ENCODE measurements around the gene MXI1.
"Not testable (repeated sequence)": the region's sequence is repeated elsewhere in the genome, so short reads cannot be mapped to it uniquely, and the experiment has no call there.

Gene MXI1

GRCh38 chr10:110200503-110200902, 6.9 kb upstream of the MXI1 start:
- in situ Hi-C loops (cut with HindIII; ENCODE audit: low sequenced_read_pairs): no loop called here
- DNase-seq (ENCODE audit: low read depth): no peak
- no peak overlapping the region for H3K4me3 ChIP-seq (ENCODE audit: low read depth, low read length)

GRCh38 chr10:110201046-110201445, 6.4 kb upstream of the MXI1 start:
- DNase-seq (ENCODE audit: low read depth); H3K4me3 ChIP-seq (ENCODE audit: low read depth, low read length); in situ Hi-C loops (cut with HindIII; ENCODE audit: low sequenced_read_pairs): not testable (repeated sequence)

More at GRCh38 chr10:110200503-110200902, 6.9 kb upstream of the MXI1 start:
- TF ChIP-seq CTCF (IDR thresholded peaks at IDR 0.05; ENCODE audit: low read depth, low read length, missing control alignments): no peak

- no peak for DNase-seq (ENCODE audit: low read depth)
- in situ Hi-C loops (cut with HindIII; ENCODE audit: low sequenced_read_pairs): no loop called here
- no peak for TF ChIP-seq CTCF (IDR thresholded peaks at IDR 0.05; ENCODE audit: low read depth, low read length, missing control alignments)
- no peak overlapping the region for H3K4me3 ChIP-seq (ENCODE audit: low read depth, low read length)
Measured at GRCh38 chr10:110203500-110204455, 3.6 kb upstream of the MXI1 start.

GRCh38 chr10:110205051-110205675, 2.2 kb upstream of the MXI1 start:
- no peak overlapping the region for H3K4me3 ChIP-seq (ENCODE audit: low read depth, low read length)
- TF ChIP-seq CTCF (IDR thresholded peaks at IDR 0.05; ENCODE audit: low read depth, low read length, missing control alignments): no peak
- no peak for DNase-seq (ENCODE audit: low read depth)
- in situ Hi-C loops (cut with HindIII; ENCODE audit: low sequenced_read_pairs): no loop called here

- no peak for TF ChIP-seq CTCF (IDR thresholded peaks at IDR 0.05; ENCODE audit: low read depth, low read length, missing control alignments)
- peak overlapping the region; percentile 70 for H3K4me3 ChIP-seq (ENCODE audit: low read depth, low read length)
- in situ Hi-C loops (cut with HindIII; ENCODE audit: low sequenced_read_pairs): no loop called here
- no peak for DNase-seq (ENCODE audit: low read depth)
Measured at GRCh38 chr10:110207805-110208613, 604 bp downstream of the MXI1 start.

GRCh38 chr10:110208614-110209453, 1.4 kb downstream of the MXI1 start:
- peak; percentile 13 for TF ChIP-seq CTCF (IDR thresholded peaks at IDR 0.05; ENCODE audit: low read depth, low read length, missing control alignments)
- in situ Hi-C loops (cut with HindIII; ENCODE audit: low sequenced_read_pairs): no loop called here
- DNase-seq (ENCODE audit: low read depth): no peak
- H3K4me3 ChIP-seq (ENCODE audit: low read depth, low read length): peak overlapping the region; percentile 70

Data from astrocyte of the cerebellum (primary cell).